Heart right ventricle (tissue), 16 donors: ENCODE measurements around the gene TNIP3. TPM values are rescaled to one million over a fixed set of nuclear protein-coding genes. Genes with fewer than 3 reads are reported as not detected.

Experiments used
- ATAC-seq, 8 donors: fragments of 200-7000 bp; cut with Tn5 transposase; one replicate each; pipeline ENCODE4 v1.9.1; 2020; ENCODE audit warnings: mild to moderate bottlenecking in 8 of 8, moderate library complexity in 8 of 8, moderate number of reproducible peaks in 1 of 8
- DNase-seq, 2 donors: peaks; one replicate each; pipeline ENCODE4 v3.0.0-alpha.2; 2020
- H3K27ac ChIP-seq, 10 donors: fragments of 200-600 bp; sonication (generic) in 2 of 10; one replicate each; pipeline versions ENCODE4 v1.5.0 to v1.8.0; 2020 to 2022; ENCODE audit warnings: mild to moderate bottlenecking in 3 of 10
- H3K27me3 ChIP-seq, 7 donors: fragments of 200-600 bp; one replicate each; pipeline ENCODE4 v1.8.0; 2021 to 2022; ENCODE audit warnings: mild to moderate bottlenecking in 2 of 7
- H3K36me3 ChIP-seq, 9 donors: fragments of 200-600 bp; sonication (generic) in 1 of 9; one replicate each; pipeline versions ENCODE4 v1.5.0 to v1.8.0; 2020 to 2022; ENCODE audit warnings: mild to moderate bottlenecking in 2 of 9
- H3K4me1 ChIP-seq, 9 donors: fragments of 200-600 bp; sonication (generic) in 1 of 9; one replicate each; pipeline versions ENCODE4 v1.5.0 to v1.8.0; 2020 to 2022; ENCODE audit warnings: mild to moderate bottlenecking in 4 of 9
- H3K4me3 ChIP-seq, 10 donors: fragments of 200-600 bp; sonication (generic) in 2 of 10; one replicate each; pipeline versions ENCODE4 v1.5.0 to v1.8.0; 2020 to 2022; ENCODE audit warnings: mild to moderate bottlenecking in 7 of 10, moderate library complexity in 2 of 10
- H3K9me3 ChIP-seq, 11 donors: fragments of 200-600 bp in 10 of 11; sonication (generic) in 2 of 11; one replicate each; pipeline versions ENCODE4 v1.5.0 to v1.8.0; 2013 to 2022; ENCODE audit warnings: mild to moderate bottlenecking in 2 of 11, control low read depth in 1 of 11, moderate library complexity in 1 of 11
- WGBS, 2 donors: extraction: QIAGEN DNeasy Blood & Tissue Kit; methylation state at CpG; one replicate each; pipeline ENCODE4 v1.1.7; 2013; ENCODE audit warnings: inconsistent platforms in 1 of 2; 5-methylcytosine and 5-hydroxymethylcytosine counted together
- intact Hi-C, 10 donors: fragments of 100-400 bp; cut with DNase I; formaldehyde crosslinking; loops; one replicate each; pipeline versions ENCODE4 v1.11.1 to v1.14.2; 2022
- polyA plus RNA-seq, 2 donors: library from polyadenylated mRNA; stranded (reverse); fragments of 200-250 nt; gene quantifications; one replicate each; pipeline ENCODE4 v1.2.3, GENCODE V29; 2013
- total RNA-seq, 10 donors: library from RNA; stranded (reverse); fragmentation: NEBNext Ultra II Directional in 3 of 10; extraction: Animal tissue kit (Norgen Biotek cat#: 25700) in 3 of 10; gene quantifications; one replicate each; pipeline versions ENCODE4 v1.2.1 to v1.2.4, GENCODE V29; 2021 to 2023
- TF ChIP-seq, protein P1 (sequence below), 9 donors: fragments of 200-600 bp; sonication (generic) in 2 of 9; IDR thresholded peaks; one replicate each; pipeline versions ENCODE4 v1.5.0 to v1.8.0; 2021 to 2022; ENCODE audit warnings: antibody characterized with exemption in 9 of 9, mild to moderate bottlenecking in 5 of 9, moderate library complexity in 1 of 9
- donor health status: Arrhythmogenic right ventricular cardiomyopathy.
- donor health status: ischemic (EF 13 %, LVEDD 7.1; RV severe dilation, severe dysfunction).
- donor health status: healthy with polysubstance abuse.
- donor health status: DM: no; HTN: yes; CAD: no.
- donor health status: DM: no; HTN: no; CAD: no.
- donor health status: ischemic (EF 25% LVEDD 6.9; RV normal size, moderate dysfunction).
- donor health status: ischemic (EF 25% LVEDD 5.7; RV mildly dilated, moderate dysfunction).
- donor health status: healthy.
- donor health status: DM: yes; HTN: yes; CAD: no.
- donor health status: Ischemic cardiomyopathy.
- donor health status: ischemic (EF 35%, LVEDD 5.7; RV mildly dilated, moderate dysfunction).
- donor health status: nonischemic (EF 11% LVEDD 7.7; RV severe dilation, severe dysfunction).
- donor health status: DM: yes; HTN: yes; CAD: no.
- donor health status: PGD.
- donor health status: ischemic (EF 29% LVEDD 5.4; RV normal size, mild dysfunction).
- donor health status: nonischemic (EF 23%, LVEDD 6.1; RV moderate dilation, normal function).

The TNIP3 gene
- total and polyA plus RNA-seq, 12 donors, result 0.04 to 0.49 TPM; not detected in 10

DNA sequence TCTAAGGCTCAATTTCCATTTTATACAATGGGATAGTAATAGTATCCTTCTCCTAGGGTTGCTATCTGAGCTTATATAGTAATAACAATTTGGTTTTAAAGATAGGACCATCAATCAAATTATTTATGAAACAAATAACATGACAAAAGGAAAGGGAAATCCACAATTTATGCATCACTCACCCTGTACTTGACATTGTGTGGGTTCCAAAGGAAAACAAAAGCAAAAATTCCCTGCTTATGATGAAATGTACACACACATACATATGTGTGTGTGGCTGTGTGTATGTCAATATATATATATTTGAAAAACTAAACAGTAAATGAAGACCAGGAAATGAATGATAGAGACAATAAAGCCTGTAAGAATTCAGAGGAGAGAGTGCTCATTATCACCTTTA is 2.9 kb upstream of the TNIP3 start:
- no peaks in the 10 kb centered on the region for H3K36me3 ChIP-seq
- no peaks in the 10 kb centered on the region for H3K27me3 ChIP-seq
- no peak for DNase-seq
- no peak overlapping the region for H3K4me3 ChIP-seq
- no peaks in the 10 kb centered on the region for H3K9me3 ChIP-seq
- intact Hi-C loops, result no loop called here
- ATAC-seq, result no peak
- H3K27ac ChIP-seq, result no peak overlapping the region
- peaks cover 0 to 18% (median 0%) of the 10 kb centered on the region in 9 donors for H3K4me1 ChIP-seq
- TF ChIP-seq, protein P1, sequence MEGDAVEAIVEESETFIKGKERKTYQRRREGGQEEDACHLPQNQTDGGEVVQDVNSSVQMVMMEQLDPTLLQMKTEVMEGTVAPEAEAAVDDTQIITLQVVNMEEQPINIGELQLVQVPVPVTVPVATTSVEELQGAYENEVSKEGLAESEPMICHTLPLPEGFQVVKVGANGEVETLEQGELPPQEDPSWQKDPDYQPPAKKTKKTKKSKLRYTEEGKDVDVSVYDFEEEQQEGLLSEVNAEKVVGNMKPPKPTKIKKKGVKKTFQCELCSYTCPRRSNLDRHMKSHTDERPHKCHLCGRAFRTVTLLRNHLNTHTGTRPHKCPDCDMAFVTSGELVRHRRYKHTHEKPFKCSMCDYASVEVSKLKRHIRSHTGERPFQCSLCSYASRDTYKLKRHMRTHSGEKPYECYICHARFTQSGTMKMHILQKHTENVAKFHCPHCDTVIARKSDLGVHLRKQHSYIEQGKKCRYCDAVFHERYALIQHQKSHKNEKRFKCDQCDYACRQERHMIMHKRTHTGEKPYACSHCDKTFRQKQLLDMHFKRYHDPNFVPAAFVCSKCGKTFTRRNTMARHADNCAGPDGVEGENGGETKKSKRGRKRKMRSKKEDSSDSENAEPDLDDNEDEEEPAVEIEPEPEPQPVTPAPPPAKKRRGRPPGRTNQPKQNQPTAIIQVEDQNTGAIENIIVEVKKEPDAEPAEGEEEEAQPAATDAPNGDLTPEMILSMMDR (IDR thresholded peaks at IDR 0.05), result no peak

DNA sequence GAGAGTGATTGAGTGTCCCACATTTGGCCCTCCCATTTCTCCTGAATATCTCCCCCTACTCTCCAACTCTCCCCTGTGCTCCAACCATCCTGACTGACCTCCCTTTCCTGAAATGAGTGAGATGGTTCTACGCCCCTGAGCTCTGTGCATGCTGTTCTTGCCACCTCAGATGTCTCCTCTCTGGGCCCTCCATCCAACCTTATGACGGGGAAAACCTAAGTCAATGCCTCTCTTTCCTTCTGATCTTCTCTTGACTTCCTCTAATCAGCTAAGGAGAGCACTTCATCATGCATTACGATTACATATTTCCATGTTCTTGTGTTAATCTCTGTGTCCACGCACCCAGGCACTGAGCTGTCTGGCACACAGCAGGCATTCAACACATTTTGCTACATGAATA is 1.1 kb upstream of the TNIP3 start:
- Histone ChIP-seq H3K27me3 (no peaks in the 10 kb centered on the region), H3K27ac (no peak overlapping the region), H3K4me3 (no peak overlapping the region), H3K4me1 (peaks cover 0 to 18% (median 0%) of the 10 kb centered on the region in 9 donors), H3K9me3 (no peaks in the 10 kb centered on the region), H3K36me3 (no peaks in the 10 kb centered on the region)
- WGBS, 2 donors, result 88 to 92% methylated on average over 4 of the region's 4 CpGs
- ATAC-seq (no peak), DNase-seq (no peak)
- TF ChIP-seq, protein P1 (IDR thresholded peaks at IDR 0.05), result no peak
- intact Hi-C loops, result no loop called here

DNA sequence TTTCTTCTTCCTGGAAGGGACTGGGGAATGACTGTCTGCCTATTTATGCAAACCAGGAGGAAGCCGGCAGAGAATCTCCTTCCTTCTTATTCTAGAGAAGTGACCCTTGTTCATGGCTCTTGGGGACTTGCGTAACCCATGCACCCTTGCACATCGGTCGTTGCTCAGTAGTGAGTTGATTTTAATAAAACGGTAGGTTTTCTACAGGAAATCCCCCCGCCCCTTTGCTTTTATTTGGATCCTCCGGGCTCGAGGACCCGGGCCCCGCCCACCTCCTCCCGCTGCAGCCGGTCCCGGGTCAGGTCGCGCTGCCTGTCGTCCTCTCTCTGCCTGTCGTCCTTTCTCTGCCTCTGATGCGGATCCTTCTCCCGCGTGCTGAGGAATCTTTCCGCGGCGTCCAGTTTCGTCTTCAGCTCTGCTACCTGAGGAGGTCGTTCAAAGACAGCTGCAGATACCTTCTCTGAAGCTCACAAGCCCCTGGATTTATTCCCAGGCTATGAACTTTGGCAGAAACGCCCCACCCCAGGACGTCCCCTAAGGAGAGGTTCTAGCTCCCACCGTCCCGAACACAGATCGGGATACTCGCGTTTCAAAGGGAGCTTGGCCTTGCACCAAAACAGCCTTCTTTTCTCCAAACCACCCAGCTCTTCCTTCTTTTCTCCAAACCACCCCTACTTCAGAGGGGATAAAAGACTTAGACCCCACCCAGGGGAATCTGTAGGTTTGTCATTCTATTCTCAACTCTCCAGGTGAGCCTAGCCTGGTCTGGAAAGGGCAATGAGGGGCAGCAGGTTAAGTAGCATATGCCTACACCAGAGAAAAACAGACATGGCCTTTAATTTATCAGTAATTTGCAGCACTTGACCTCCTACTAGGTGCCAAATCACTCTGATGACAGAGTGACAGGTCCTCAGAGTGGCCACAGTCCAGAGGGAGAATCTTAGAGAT is 7.0 kb downstream of the TNIP3 start:
- Histone ChIP-seq H3K4me3 (peak overlapping the region in 9 of 10 donors; percentile 24 to 54 (median 49)), H3K4me1 (peaks cover 0 to 49% (median 9%) of the 10 kb centered on the region in 9 donors), H3K27ac (peak overlapping the region in 1 of 10 donors; percentile 36), H3K36me3 (no peaks in the 10 kb centered on the region), H3K9me3 (no peaks in the 10 kb centered on the region), H3K27me3 (peaks cover 0 to 23% (median 6%) of the 10 kb centered on the region in 7 donors)
- TF ChIP-seq, protein P1 (IDR thresholded peaks at IDR 0.05), result no peak
- DNase-seq, result peak; percentile 7 to 15
- intact Hi-C loops, result no loop called here
- WGBS, 2 donors, result 2 to 3% methylated on average over 32 of the region's 32 CpGs
- ATAC-seq, result peak in 7 of 8 donors; percentile 49 to 72 (median 64)

DNA sequence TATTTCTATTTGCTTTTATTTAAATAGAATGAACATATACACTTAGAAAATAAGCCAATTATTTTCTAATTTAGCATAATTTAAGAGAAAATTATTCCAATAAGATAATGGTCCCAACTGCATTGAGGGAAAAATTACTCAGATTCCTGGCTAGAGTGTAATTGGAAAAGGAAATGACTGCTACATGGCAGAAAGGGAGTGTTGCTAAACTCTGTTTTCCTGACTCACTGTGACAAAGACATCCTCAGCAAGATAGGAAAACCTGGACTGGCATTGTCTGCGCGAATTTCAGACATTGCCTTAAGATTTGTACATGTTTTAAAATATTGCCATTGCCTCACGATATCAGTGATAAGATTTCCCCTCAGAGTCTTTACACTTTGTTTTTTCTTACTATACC is 8.2 kb downstream of the TNIP3 start:
- TF ChIP-seq, protein P1 (IDR thresholded peaks at IDR 0.05), result no peak
- Histone ChIP-seq H3K27ac (peak overlapping the region in 1 of 10 donors; percentile 36), H3K36me3 (no peaks in the 10 kb centered on the region), H3K27me3 (peaks cover 0 to 23% (median 6%) of the 10 kb centered on the region in 7 donors), H3K4me3 (peak overlapping the region in 5 of 10 donors; percentile 49 to 52 (median 50)), H3K9me3 (no peaks in the 10 kb centered on the region), H3K4me1 (peaks cover 0 to 49% (median 9%) of the 10 kb centered on the region in 9 donors)
- intact Hi-C loops, result no loop called here
- 43 to 65% methylated on average over 3 of the region's 3 CpGs for WGBS, 2 donors
- ATAC-seq, result peak in 2 of 8 donors; percentile 49 to 63
- DNase-seq, result no peak
